Suprapubic skin (tissue), 4 donors: ENCODE measurements around the gene MFF.

Experiments
- EP300 ChIP-seq: sonication (generic); formaldehyde crosslinking; IDR thresholded peaks from one replicate; pipeline ENCODE4 v1.6.1; 2017; ENCODE audit warnings: antibody characterized with exemption
- POLR2A ChIP-seq, 2 donors: fragments of 450-650 bp; IDR thresholded peaks; one replicate each; pipeline ENCODE4 v1.6.1; 2017; ENCODE audit warnings: antibody characterized with exemption in 2 of 2, mild to moderate bottlenecking in 2 of 2, moderate library complexity in 2 of 2
- POLR2AphosphoS5 ChIP-seq, 3 donors: sonication (generic); formaldehyde crosslinking; IDR thresholded peaks; one replicate each; pipeline ENCODE4 v1.6.1; 2017; ENCODE audit warnings: antibody characterized with exemption in 3 of 3
- TF ChIP-seq, protein P1 (sequence below), 2 donors: fragments of 200-600 bp in 1 of 2; fragments of 450-650 bp in 1 of 2; sonication (generic) in 1 of 2; IDR thresholded peaks; one replicate each; pipeline ENCODE4 v1.5.1; 2016 to 2019; ENCODE audit warnings: antibody characterized with exemption in 2 of 2, mild to moderate bottlenecking in 1 of 2, moderate library complexity in 1 of 2

DNA sequence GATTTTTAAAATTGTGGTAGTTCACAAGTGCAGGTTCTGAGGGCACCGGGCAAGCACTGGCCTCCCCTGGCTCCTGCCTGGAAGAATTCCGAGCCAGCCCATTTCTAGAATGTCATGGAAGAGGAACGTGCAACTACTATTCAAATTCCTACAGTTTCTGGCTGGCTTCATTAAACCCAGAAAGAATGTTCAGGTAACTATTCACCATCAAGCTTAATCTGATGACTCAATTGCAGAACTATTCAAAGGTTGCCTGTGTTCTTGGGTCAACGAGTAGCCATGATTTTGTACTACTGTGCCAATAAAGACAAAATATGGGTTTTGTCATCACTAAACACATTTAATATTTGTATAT lies 14.3 kb upstream of the MFF start:
- TF ChIP-seq POLR2A (IDR thresholded peaks at IDR 0.05) (no peak), POLR2AphosphoS5 (IDR thresholded peaks at IDR 0.05) (no peak), EP300 (no peak)
- TF ChIP-seq, protein P1, sequence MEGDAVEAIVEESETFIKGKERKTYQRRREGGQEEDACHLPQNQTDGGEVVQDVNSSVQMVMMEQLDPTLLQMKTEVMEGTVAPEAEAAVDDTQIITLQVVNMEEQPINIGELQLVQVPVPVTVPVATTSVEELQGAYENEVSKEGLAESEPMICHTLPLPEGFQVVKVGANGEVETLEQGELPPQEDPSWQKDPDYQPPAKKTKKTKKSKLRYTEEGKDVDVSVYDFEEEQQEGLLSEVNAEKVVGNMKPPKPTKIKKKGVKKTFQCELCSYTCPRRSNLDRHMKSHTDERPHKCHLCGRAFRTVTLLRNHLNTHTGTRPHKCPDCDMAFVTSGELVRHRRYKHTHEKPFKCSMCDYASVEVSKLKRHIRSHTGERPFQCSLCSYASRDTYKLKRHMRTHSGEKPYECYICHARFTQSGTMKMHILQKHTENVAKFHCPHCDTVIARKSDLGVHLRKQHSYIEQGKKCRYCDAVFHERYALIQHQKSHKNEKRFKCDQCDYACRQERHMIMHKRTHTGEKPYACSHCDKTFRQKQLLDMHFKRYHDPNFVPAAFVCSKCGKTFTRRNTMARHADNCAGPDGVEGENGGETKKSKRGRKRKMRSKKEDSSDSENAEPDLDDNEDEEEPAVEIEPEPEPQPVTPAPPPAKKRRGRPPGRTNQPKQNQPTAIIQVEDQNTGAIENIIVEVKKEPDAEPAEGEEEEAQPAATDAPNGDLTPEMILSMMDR (IDR thresholded peaks at IDR 0.05), result no peak
